MG63 (cell line): ENCODE results near the gene SP6. TPM values are rescaled to one million over a fixed set of nuclear protein-coding genes. Genes with fewer than 3 reads are reported as not detected.

ENCODE experiments used
- DNase-seq: peaks from one replicate; pipeline ENCODE4 v3.0.0-alpha.2; 2020
- H3K27me3 ChIP-seq: fragments of 250-450 bp; sonication (Bioruptor Pico); 2 replicates; pipeline ENCODE4 v1.5.1; 2020; ENCODE audit warnings: mild to moderate bottlenecking, moderate library complexity
- H3K36me3 ChIP-seq: fragments of 250-450 bp; sonication (Bioruptor Pico); 2 replicates; pipeline ENCODE4 v1.5.1; 2020; ENCODE audit warnings: mild to moderate bottlenecking, moderate library complexity
- H3K4me3 ChIP-seq: fragments of 250-450 bp; sonication (Bioruptor Pico); 2 replicates; pipeline ENCODE4 v1.5.1; 2020; ENCODE audit warnings: mild to moderate bottlenecking, moderate library complexity
- H3K9me3 ChIP-seq: fragments of 250-450 bp; sonication (Bioruptor Pico); 2 replicates; pipeline ENCODE4 v1.5.1; 2020; ENCODE audit warnings: mild to moderate bottlenecking, moderate library complexity
- total RNA-seq: library from RNA; depleted of rRNA; stranded (reverse); fragments of >200 nt; shearing (Covaris generic); gene quantifications from 2 replicates; pipeline ENCODE4 v1.2.3, GENCODE V29; 2014; ENCODE audit warnings: low replicate concordance

SP6 gene
- total RNA-seq, 1 experiment from 2014 or later = not detected

- DNase-seq = no peak
- Histone ChIP-seq H3K36me3 (no peaks in the 10 kb centered on the region), H3K9me3 (no peaks in the 10 kb centered on the region), H3K4me3 (no peak overlapping the region), H3K27me3 (no peaks in the 10 kb centered on the region; the same call in 1 of the 2 replicates)
These were observed 4.1 kb downstream of the SP6 start for GRCh38 chr17:47846716-47847340.

- no peak overlapping the region for H3K4me3 ChIP-seq
These were observed 5.3 kb downstream of the SP6 start for GRCh38 chr17:47845716-47846075.

GRCh38 chr17:47844814-47845715, 5.9 kb downstream of the SP6 start:
- no peaks in the 10 kb centered on the region for H3K36me3 ChIP-seq
- no peaks in the 10 kb centered on the region; the same call in 1 of the 2 replicates for H3K27me3 ChIP-seq
- no peak for DNase-seq
- no peaks in the 10 kb centered on the region for H3K9me3 ChIP-seq
- no peak overlapping the region for H3K4me3 ChIP-seq

More at GRCh38 chr17:47845716-47846075, 5.3 kb downstream of the SP6 start:
- Histone ChIP-seq H3K27me3 (no peaks in the 10 kb centered on the region; the same call in 1 of the 2 replicates), H3K36me3 (no peaks in the 10 kb centered on the region), H3K9me3 (no peaks in the 10 kb centered on the region)
- no peak for DNase-seq

- no peaks in the 10 kb centered on the region for H3K9me3 ChIP-seq
- H3K36me3 ChIP-seq = no peaks in the 10 kb centered on the region
- H3K4me3 ChIP-seq = no peak overlapping the region
- H3K27me3 ChIP-seq = no peaks in the 10 kb centered on the region; the same call in 1 of the 2 replicates
- no peak for DNase-seq
These were observed 6.7 kb downstream of the SP6 start for GRCh38 chr17:47844227-47844626.

- no peaks in the 10 kb centered on the region for H3K36me3 ChIP-seq
- H3K27me3 ChIP-seq = no peaks in the 10 kb centered on the region; the same call in 1 of the 2 replicates
- no peak for DNase-seq
- H3K4me3 ChIP-seq = no peak overlapping the region
- no peaks in the 10 kb centered on the region for H3K9me3 ChIP-seq
These were observed 7.6 kb downstream of the SP6 start for GRCh38 chr17:47843391-47843730.

- no peaks in the 10 kb centered on the region for H3K9me3 ChIP-seq
- H3K27me3 ChIP-seq = no peaks in the 10 kb centered on the region; the same call in 1 of the 2 replicates
- DNase-seq = no peak
- no peaks in the 10 kb centered on the region; the same call in 1 of the 2 replicates for H3K36me3 ChIP-seq
- peak overlapping the region; percentile 70 for H3K4me3 ChIP-seq
These were observed 9.3 kb downstream of the SP6 start for GRCh38 chr17:47841488-47842291.

- Histone ChIP-seq H3K27me3 (no peaks in the 10 kb centered on the region), H3K9me3 (no peaks in the 10 kb centered on the region), H3K36me3 (no peaks in the 10 kb centered on the region; the same call in 1 of the 2 replicates), H3K4me3 (peak within 1 kb of the TSS; percentile 70)
- DNase-seq = peak; percentile 90
These were observed 10.0 kb downstream of the SP6 start, which contains the start of gene SCRN2 for GRCh38 chr17:47840742-47841487. TSS of gene SCRN2 (minus strand) at chr17:47841273. CDS start at chr17:47840843, 430 bp downstream.

GRCh38 chr17:47840001-47840741, 10.8 kb downstream of the SP6 start:
- no peaks in the 10 kb centered on the region for H3K27me3 ChIP-seq
- H3K4me3 ChIP-seq = peak overlapping the region; percentile 70
- no peaks in the 10 kb centered on the region; the same call in 1 of the 2 replicates for H3K36me3 ChIP-seq
- no peaks in the 10 kb centered on the region for H3K9me3 ChIP-seq
- DNase-seq = no peak

- Histone ChIP-seq H3K36me3 (no peaks in the 10 kb centered on the region; the same call in 1 of the 2 replicates), H3K27me3 (no peaks in the 10 kb centered on the region), H3K4me3 (no peak overlapping the region), H3K9me3 (no peaks in the 10 kb centered on the region)
- DNase-seq = no peak
These were observed 11.9 kb downstream of the SP6 start for GRCh38 chr17:47839071-47839470.

GRCh38 chr17:47838636-47839035, 12.3 kb downstream of the SP6 start:
- H3K27me3 ChIP-seq = no peaks in the 10 kb centered on the region
- H3K4me3 ChIP-seq = no peak overlapping the region
- no peak for DNase-seq
- H3K36me3 ChIP-seq = no peaks in the 10 kb centered on the region; the same call in 1 of the 2 replicates
- H3K9me3 ChIP-seq = no peaks in the 10 kb centered on the region

- Histone ChIP-seq H3K36me3 (no peaks in the 10 kb centered on the region; the same call in 1 of the 2 replicates), H3K9me3 (no peaks in the 10 kb centered on the region), H3K27me3 (no peaks in the 10 kb centered on the region), H3K4me3 (no peak overlapping the region)
- DNase-seq = no peak
These were observed 13.4 kb downstream of the SP6 start for GRCh38 chr17:47837401-47838039.

- Histone ChIP-seq H3K9me3 (no peaks in the 10 kb centered on the region), H3K4me3 (no peak overlapping the region), H3K27me3 (no peaks in the 10 kb centered on the region), H3K36me3 (no peaks in the 10 kb centered on the region; the same call in 1 of the 2 replicates)
- no peak for DNase-seq
These were observed 14.4 kb downstream of the SP6 start for GRCh38 chr17:47836601-47837000.

- H3K9me3 ChIP-seq = no peaks in the 10 kb centered on the region
- H3K27me3 ChIP-seq = no peaks in the 10 kb centered on the region
- no peak for DNase-seq
- H3K36me3 ChIP-seq = peaks cover 2% of the 10 kb centered on the region; the same call in 1 of the 2 replicates
- no peak overlapping the region for H3K4me3 ChIP-seq
These were observed 16.2 kb downstream of the SP6 start for GRCh38 chr17:47834756-47835155.

GRCh38 chr17:47831934-47832327, 19.0 kb downstream of the SP6 start:
- no peaks in the 10 kb centered on the region for H3K9me3 ChIP-seq
- H3K36me3 ChIP-seq = peaks cover 24% of the 10 kb centered on the region
- H3K4me3 ChIP-seq = peak overlapping the region; percentile 82
- H3K27me3 ChIP-seq = no peaks in the 10 kb centered on the region
- no peak for DNase-seq
